Left forelimb (tissue), 1 donor: ENCODE measurements around the gene MRPS7.
"Not testable (repeated sequence)": the region's sequence is repeated elsewhere in the genome, so short reads cannot be mapped to it uniquely, and the experiment has no call there.

Experiments
- DNase-seq: peaks from one replicate; pipeline ENCODE4 v3.0.0-alpha.2; 2018; ENCODE audit warnings: low spot score

The MRPS7 gene

GRCh38 chr17:75244133-75244866, 17.4 kb upstream of the MRPS7 start:
- no peak for DNase-seq

- no peak for DNase-seq
Measured at GRCh38 chr17:75245011-75245410, 16.7 kb upstream of the MRPS7 start.

- no peak for DNase-seq
Measured at GRCh38 chr17:75246404-75246803, 15.3 kb upstream of the MRPS7 start.

- no peak for DNase-seq
Measured at GRCh38 chr17:75249564-75249963, 12.1 kb upstream of the MRPS7 start.

- DNase-seq, result no peak
Measured at GRCh38 chr17:75250009-75250471, 11.6 kb upstream of the MRPS7 start.

GRCh38 chr17:75252039-75252816, 9.5 kb upstream of the MRPS7 start:
- DNase-seq, result no peak

- DNase-seq, result not testable (repeated sequence)
Measured at GRCh38 chr17:75255954-75256698, 5.6 kb upstream of the MRPS7 start.

GRCh38 chr17:75257228-75257627, 4.5 kb upstream of the MRPS7 start:
- not testable (repeated sequence) for DNase-seq

GRCh38 chr17:75260641-75261335, 891 bp upstream of the MRPS7 start:
- no peak for DNase-seq

- no peak for DNase-seq
Measured at GRCh38 chr17:75262112-75262606, 480 bp downstream of the MRPS7 start.

GRCh38 chr17:75263055-75263454, 1.4 kb downstream of the MRPS7 start:
- no peak for DNase-seq

- no peak for DNase-seq
Measured at GRCh38 chr17:75265614-75266315, 4.1 kb downstream of the MRPS7 start.

GRCh38 chr17:75266316-75267152, 4.9 kb downstream of the MRPS7 start:
- no peak for DNase-seq

- DNase-seq, result no peak
Measured at GRCh38 chr17:75267153-75267410, 5.4 kb downstream of the MRPS7 start.

GRCh38 chr17:75267411-75268232, 5.9 kb downstream of the MRPS7 start:
- DNase-seq, result no peak

- DNase-seq, result no peak
Measured at GRCh38 chr17:75269844-75270217, 8.2 kb downstream of the MRPS7 start.

GRCh38 chr17:75270218-75270965, 8.7 kb downstream of the MRPS7 start:
- peak; percentile 85 for DNase-seq

- DNase-seq, result peak; percentile 86
Measured at GRCh38 chr17:75270966-75271232, 9.2 kb downstream of the MRPS7 start, which contains the start of gene MIF4GD. Gene MIF4GD (minus strand): TSS chr17:75271231. CDS start chr17:75270195, 1,036 bp downstream.
